ENCODE measurements around the gene SULT4A1. TPM values are rescaled to one million over a fixed set of nuclear protein-coding genes. Genes with fewer than 3 reads are reported as not detected.

The SULT4A1 gene
- total RNA-seq, 1 donor from 2014 or later, result 5.9 TPM

DNA sequence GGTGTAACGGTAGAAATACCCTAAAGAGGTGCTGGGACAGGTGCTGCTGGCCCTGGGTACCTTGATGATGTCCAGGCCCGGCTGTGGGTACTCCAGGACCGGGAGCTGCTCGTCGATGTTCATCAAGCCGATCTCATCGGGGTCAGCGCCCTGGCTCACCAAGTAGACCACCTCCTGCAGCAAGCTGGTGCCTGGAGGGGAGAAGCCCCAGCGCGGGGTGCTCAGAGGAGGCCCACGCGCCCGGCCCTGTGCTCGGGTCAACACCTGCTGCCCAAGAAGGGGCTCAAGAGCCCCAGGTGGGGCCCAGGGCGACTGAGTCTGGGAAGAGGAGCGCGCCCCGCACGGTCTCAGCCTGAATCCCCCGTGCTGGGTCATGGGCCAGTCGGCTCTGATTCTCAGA, 20.6 kb downstream of the SULT4A1 start:
- DNase-seq (ENCODE audit: low read depth), result no peak

DNA sequence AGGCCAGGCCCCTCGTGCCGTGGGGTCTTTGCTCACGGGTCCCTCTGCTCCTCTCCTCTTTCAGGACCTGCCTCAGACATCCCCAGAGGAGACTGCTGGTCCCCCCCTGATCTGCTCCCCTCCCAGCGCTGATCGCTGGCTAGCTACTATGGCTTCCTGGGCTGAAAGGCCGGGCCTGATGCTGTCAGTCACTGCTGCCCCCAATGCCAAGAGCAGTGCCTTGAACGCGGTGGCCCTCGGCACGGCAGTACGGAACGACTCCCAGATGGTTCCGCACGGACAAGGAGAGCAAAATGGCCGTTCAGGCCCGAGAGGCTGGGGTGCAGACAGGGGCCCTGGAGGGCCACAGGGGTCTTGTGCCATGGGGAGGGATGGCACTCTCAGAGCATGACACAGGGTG, 21.5 kb downstream of the SULT4A1 start:
- Mint-ChIP-seq H3K4me1 (ENCODE audit: low read depth, unreplicated experiment) (no peaks in the 10 kb centered on the region), H3K36me3 (ENCODE audit: low read depth, unreplicated experiment) (peaks cover 4% of the 10 kb centered on the region), H3K27ac (ENCODE audit: unreplicated experiment) (no peak overlapping the region), H3K27me3 (ENCODE audit: low read depth, unreplicated experiment) (no peaks in the 10 kb centered on the region), H3K4me3 (ENCODE audit: unreplicated experiment) (no peak overlapping the region), H3K9me3 (ENCODE audit: unreplicated experiment) (no peaks in the 10 kb centered on the region)
- Histone ChIP-seq H3K27ac (ENCODE audit: low read depth, low read length) (no peak overlapping the region), H3K27me3 (ENCODE audit: insufficient read depth, low read length) (no peaks in the 10 kb centered on the region), H3K9ac (ENCODE audit: low read length) (no peak overlapping the region), H3K4me2 (ENCODE audit: low read length) (no peak overlapping the region), H3K36me3 (ENCODE audit: insufficient read depth, low read length) (no peaks in the 10 kb centered on the region), H3K4me1 (ENCODE audit: insufficient read depth, low read length) (peaks cover 13% of the 10 kb centered on the region), H2AFZ (ENCODE audit: low read depth, low read length) (no peak overlapping the region), H3K4me3 (ENCODE audit: insufficient read depth, low read depth, low read length) (no peak overlapping the region), H4K20me1 (ENCODE audit: insufficient read depth, low read length) (peaks cover 9% of the 10 kb centered on the region), H3K79me2 (ENCODE audit: insufficient read depth, low read length) (no peaks in the 10 kb centered on the region), H3K9me3 (ENCODE audit: insufficient read depth, low read depth, low read length) (no peaks in the 10 kb centered on the region)
- no peak for FAIRE-seq
- no peak for DNase-seq (ENCODE audit: low read depth)
- TF ChIP-seq, protein P1, sequence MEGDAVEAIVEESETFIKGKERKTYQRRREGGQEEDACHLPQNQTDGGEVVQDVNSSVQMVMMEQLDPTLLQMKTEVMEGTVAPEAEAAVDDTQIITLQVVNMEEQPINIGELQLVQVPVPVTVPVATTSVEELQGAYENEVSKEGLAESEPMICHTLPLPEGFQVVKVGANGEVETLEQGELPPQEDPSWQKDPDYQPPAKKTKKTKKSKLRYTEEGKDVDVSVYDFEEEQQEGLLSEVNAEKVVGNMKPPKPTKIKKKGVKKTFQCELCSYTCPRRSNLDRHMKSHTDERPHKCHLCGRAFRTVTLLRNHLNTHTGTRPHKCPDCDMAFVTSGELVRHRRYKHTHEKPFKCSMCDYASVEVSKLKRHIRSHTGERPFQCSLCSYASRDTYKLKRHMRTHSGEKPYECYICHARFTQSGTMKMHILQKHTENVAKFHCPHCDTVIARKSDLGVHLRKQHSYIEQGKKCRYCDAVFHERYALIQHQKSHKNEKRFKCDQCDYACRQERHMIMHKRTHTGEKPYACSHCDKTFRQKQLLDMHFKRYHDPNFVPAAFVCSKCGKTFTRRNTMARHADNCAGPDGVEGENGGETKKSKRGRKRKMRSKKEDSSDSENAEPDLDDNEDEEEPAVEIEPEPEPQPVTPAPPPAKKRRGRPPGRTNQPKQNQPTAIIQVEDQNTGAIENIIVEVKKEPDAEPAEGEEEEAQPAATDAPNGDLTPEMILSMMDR (IDR thresholded peaks at IDR 0.05; ENCODE audit: insufficient read depth, low read depth, low read length), result no peak
- TF ChIP-seq EZH2 (IDR thresholded peaks at IDR 0.05; ENCODE audit: insufficient read depth, low read length), result no peak

More for the DNA sequence above, 20.6 kb downstream of the SULT4A1 start:
- Mint-ChIP-seq H3K4me3 (ENCODE audit: unreplicated experiment) (no peak overlapping the region), H3K36me3 (ENCODE audit: low read depth, unreplicated experiment) (peaks cover 6% of the 10 kb centered on the region), H3K27me3 (ENCODE audit: low read depth, unreplicated experiment) (peaks cover 5% of the 10 kb centered on the region), H3K4me1 (ENCODE audit: low read depth, unreplicated experiment) (peaks cover 5% of the 10 kb centered on the region), H3K27ac (ENCODE audit: unreplicated experiment) (no peak overlapping the region), H3K9me3 (ENCODE audit: unreplicated experiment) (no peaks in the 10 kb centered on the region)
- Histone ChIP-seq H3K36me3 (ENCODE audit: insufficient read depth, low read length) (no peaks in the 10 kb centered on the region), H3K27ac (ENCODE audit: low read depth, low read length) (no peak overlapping the region), H3K4me2 (ENCODE audit: low read length) (no peak overlapping the region), H3K9me3 (ENCODE audit: insufficient read depth, low read depth, low read length) (no peaks in the 10 kb centered on the region), H3K9ac (ENCODE audit: low read length) (no peak overlapping the region), H3K27me3 (ENCODE audit: insufficient read depth, low read length) (no peaks in the 10 kb centered on the region), H3K79me2 (ENCODE audit: insufficient read depth, low read length) (no peaks in the 10 kb centered on the region), H2AFZ (ENCODE audit: low read depth, low read length) (no peak overlapping the region), H3K4me3 (ENCODE audit: insufficient read depth, low read depth, low read length) (no peak overlapping the region), H3K4me1 (ENCODE audit: insufficient read depth, low read length) (peaks cover 13% of the 10 kb centered on the region), H4K20me1 (ENCODE audit: insufficient read depth, low read length) (peaks cover 16% of the 10 kb centered on the region)
- no peak for FAIRE-seq
- no peak for TF ChIP-seq EZH2 (IDR thresholded peaks at IDR 0.05; ENCODE audit: insufficient read depth, low read length)
- TF ChIP-seq, protein P1 (IDR thresholded peaks at IDR 0.05; ENCODE audit: insufficient read depth, low read depth, low read length), result no peak

DNA sequence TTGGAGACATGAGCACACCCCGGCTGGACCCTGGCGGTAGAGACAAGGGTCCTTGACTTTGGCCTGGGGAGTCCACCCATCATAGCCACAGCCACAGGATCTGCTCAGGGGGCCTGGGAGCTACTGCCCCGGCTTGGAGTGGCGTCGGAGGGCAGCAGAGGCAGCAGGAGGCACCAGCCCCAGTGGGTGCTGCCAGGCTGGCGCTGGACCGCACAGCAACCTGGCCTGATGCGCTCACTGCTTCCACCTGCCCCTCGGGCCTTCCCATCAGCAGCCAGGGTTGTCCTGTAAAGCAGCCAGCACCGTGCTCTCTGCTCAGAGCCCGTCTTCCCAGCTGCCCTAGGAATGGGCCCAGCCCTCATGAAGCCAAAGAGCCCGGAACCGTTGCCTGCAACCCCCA, 21.9 kb downstream of the SULT4A1 start:
- no peak overlapping the region for H3K9ac ChIP-seq (ENCODE audit: low read length)
- no peak overlapping the region for H3K4me2 ChIP-seq (ENCODE audit: low read length)
- no peaks in the 10 kb centered on the region for H3K9me3 ChIP-seq (ENCODE audit: insufficient read depth, low read depth, low read length)
- no peaks in the 10 kb centered on the region for H3K36me3 ChIP-seq (ENCODE audit: insufficient read depth, low read length)
- H3K27ac Mint-ChIP-seq (ENCODE audit: unreplicated experiment), result no peak overlapping the region
- H3K27me3 ChIP-seq (ENCODE audit: insufficient read depth, low read length), result no peaks in the 10 kb centered on the region
- peaks cover under 1% of the 10 kb centered on the region for H3K27me3 Mint-ChIP-seq (ENCODE audit: low read depth, unreplicated experiment)
- H3K27ac ChIP-seq (ENCODE audit: low read depth, low read length), result no peak overlapping the region
- peaks cover 13% of the 10 kb centered on the region for H3K4me1 ChIP-seq (ENCODE audit: insufficient read depth, low read length)
- no peaks in the 10 kb centered on the region for H3K9me3 Mint-ChIP-seq (ENCODE audit: unreplicated experiment)
- peaks cover 5% of the 10 kb centered on the region for H4K20me1 ChIP-seq (ENCODE audit: insufficient read depth, low read length)
- H2AFZ ChIP-seq (ENCODE audit: low read depth, low read length), result no peak overlapping the region
- no peaks in the 10 kb centered on the region for H3K4me1 Mint-ChIP-seq (ENCODE audit: low read depth, unreplicated experiment)
- DNase-seq (ENCODE audit: low read depth) (no peak), FAIRE-seq (no peak)
- no peaks in the 10 kb centered on the region for H3K79me2 ChIP-seq (ENCODE audit: insufficient read depth, low read length)
- H3K36me3 Mint-ChIP-seq (ENCODE audit: low read depth, unreplicated experiment), result peaks cover 7% of the 10 kb centered on the region
- H3K4me3 Mint-ChIP-seq (ENCODE audit: unreplicated experiment), result no peak overlapping the region
- no peak overlapping the region for H3K4me3 ChIP-seq (ENCODE audit: insufficient read depth, low read depth, low read length)
- TF ChIP-seq, protein P1 (IDR thresholded peaks at IDR 0.05; ENCODE audit: insufficient read depth, low read depth, low read length), result no peak
- no peak for TF ChIP-seq EZH2 (IDR thresholded peaks at IDR 0.05; ENCODE audit: insufficient read depth, low read length)
